K562 (cell line): ENCODE results near the gene CDC123. TPM values are rescaled to one million over a fixed set of nuclear protein-coding genes. Genes with fewer than 3 reads are reported as not detected.

Experiments used
- FOXK2 ChIP-seq, 2 experiments: fragments of 450-650 bp; IDR thresholded peaks in 1 of 2; conservative IDR thresholded peaks in 1 of 2; 2 replicates each; pipeline ENCODE4 v1.6.1; 2016; ENCODE audit warnings: low read depth in 2 of 2, mild to moderate bottlenecking in 1 of 2
- GABPB2 ChIP-seq: fragments of 250-450 bp; sonication (Bioruptor Pico); conservative IDR thresholded peaks from 2 replicates; pipeline ENCODE4 v1.5.1; 2021; ENCODE audit warnings: mild to moderate bottlenecking
- HDAC3 ChIP-seq: fragments of 450-650 bp; IDR thresholded peaks from 2 replicates; pipeline ENCODE4 v1.6.1; 2018; ENCODE audit warnings: borderline replicate concordance, mild to moderate bottlenecking, moderate library complexity; ENCODE audit not compliant: partially characterized antibody
- NFRKB ChIP-seq: fragments of 450-650 bp; IDR thresholded peaks from 2 replicates; pipeline ENCODE4 v1.6.1; 2016; ENCODE audit warnings: low read depth
- ZFX ChIP-seq: sonication (generic); formaldehyde crosslinking; IDR thresholded peaks from 2 replicates; pipeline ENCODE4 v1.8.0; 2022; ENCODE audit warnings: mild to moderate bottlenecking, missing genetic modification reagents, moderate library complexity
- polyA plus RNA-seq, 8 experiments: library from polyadenylated mRNA; depleted of rRNA in 4 of 8; stranded (reverse) in 5 of 8; unstranded in 3 of 8; fragments of >200 nt; fragmentation: Nextera tagmentation in 2 of 8; fragmentation: Illumina TruSeq in 1 of 8; extraction: Ambion mirVana in 2 of 8; extraction: Trizol in 1 of 8; gene quantifications; 2 replicates each; pipeline versions ENCODE4 v1.2.1 to v1.2.3, GENCODE V29; 2011 to 2014; ENCODE audit warnings: inconsistent platforms in 1 of 8, missing spikeins in 1 of 8
- total RNA-seq, 7 experiments: library from RNA; depleted of rRNA in 6 of 7; stranded (reverse); fragments of >200 nt in 6 of 7; fragmentation: Illumina TruSeq in 2 of 7; extraction: Trizol in 2 of 7; gene quantifications; 2 replicates each; pipeline versions ENCODE4 v1.2.1 to v1.2.3, GENCODE V29; 2011 to 2021; ENCODE audit warnings: low replicate concordance in 1 of 7
- TF ChIP-seq, protein P1 (sequence below): fragments of 450-650 bp; IDR thresholded peaks from 2 replicates; pipeline ENCODE4 v1.6.1; 2016; ENCODE audit warnings: mild to moderate bottlenecking, moderate library complexity
- TF ChIP-seq, protein P2 (sequence below), 2 experiments: IDR thresholded peaks; 2 replicates each; pipeline ENCODE4 v1.6.1; 2012; ENCODE audit warnings: improper control_type of control experiment in 2 of 2, low read depth in 2 of 2, low read length in 2 of 2, borderline replicate concordance in 1 of 2

Gene CDC123
- total and polyA plus RNA-seq, 9 of the 15 experiments (the other 6 are each of a cell fraction or from before 2014, with no cell fraction given), result 137 to 288 (median 175) TPM

DNA sequence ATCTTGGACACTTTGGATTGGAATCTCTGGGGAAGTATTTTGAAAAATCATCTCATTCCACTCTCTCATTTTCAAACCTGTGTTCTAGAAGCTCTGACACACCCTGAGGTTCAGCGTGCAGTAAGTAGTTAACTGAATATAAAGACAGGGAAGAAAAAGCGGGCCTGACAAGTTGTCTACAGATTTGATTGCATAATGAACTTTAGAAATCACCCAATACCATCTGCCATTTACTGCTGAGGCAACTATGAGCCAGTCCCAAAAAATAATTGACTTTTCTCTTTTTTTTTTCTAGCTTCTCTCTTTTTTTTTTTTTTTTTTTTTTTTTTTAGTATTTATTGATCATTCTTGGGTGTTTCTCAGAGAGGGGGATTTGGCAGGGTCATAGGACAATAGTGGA is 29.5 kb downstream of the CDC123 start (continued):
- TF ChIP-seq, protein P1, sequence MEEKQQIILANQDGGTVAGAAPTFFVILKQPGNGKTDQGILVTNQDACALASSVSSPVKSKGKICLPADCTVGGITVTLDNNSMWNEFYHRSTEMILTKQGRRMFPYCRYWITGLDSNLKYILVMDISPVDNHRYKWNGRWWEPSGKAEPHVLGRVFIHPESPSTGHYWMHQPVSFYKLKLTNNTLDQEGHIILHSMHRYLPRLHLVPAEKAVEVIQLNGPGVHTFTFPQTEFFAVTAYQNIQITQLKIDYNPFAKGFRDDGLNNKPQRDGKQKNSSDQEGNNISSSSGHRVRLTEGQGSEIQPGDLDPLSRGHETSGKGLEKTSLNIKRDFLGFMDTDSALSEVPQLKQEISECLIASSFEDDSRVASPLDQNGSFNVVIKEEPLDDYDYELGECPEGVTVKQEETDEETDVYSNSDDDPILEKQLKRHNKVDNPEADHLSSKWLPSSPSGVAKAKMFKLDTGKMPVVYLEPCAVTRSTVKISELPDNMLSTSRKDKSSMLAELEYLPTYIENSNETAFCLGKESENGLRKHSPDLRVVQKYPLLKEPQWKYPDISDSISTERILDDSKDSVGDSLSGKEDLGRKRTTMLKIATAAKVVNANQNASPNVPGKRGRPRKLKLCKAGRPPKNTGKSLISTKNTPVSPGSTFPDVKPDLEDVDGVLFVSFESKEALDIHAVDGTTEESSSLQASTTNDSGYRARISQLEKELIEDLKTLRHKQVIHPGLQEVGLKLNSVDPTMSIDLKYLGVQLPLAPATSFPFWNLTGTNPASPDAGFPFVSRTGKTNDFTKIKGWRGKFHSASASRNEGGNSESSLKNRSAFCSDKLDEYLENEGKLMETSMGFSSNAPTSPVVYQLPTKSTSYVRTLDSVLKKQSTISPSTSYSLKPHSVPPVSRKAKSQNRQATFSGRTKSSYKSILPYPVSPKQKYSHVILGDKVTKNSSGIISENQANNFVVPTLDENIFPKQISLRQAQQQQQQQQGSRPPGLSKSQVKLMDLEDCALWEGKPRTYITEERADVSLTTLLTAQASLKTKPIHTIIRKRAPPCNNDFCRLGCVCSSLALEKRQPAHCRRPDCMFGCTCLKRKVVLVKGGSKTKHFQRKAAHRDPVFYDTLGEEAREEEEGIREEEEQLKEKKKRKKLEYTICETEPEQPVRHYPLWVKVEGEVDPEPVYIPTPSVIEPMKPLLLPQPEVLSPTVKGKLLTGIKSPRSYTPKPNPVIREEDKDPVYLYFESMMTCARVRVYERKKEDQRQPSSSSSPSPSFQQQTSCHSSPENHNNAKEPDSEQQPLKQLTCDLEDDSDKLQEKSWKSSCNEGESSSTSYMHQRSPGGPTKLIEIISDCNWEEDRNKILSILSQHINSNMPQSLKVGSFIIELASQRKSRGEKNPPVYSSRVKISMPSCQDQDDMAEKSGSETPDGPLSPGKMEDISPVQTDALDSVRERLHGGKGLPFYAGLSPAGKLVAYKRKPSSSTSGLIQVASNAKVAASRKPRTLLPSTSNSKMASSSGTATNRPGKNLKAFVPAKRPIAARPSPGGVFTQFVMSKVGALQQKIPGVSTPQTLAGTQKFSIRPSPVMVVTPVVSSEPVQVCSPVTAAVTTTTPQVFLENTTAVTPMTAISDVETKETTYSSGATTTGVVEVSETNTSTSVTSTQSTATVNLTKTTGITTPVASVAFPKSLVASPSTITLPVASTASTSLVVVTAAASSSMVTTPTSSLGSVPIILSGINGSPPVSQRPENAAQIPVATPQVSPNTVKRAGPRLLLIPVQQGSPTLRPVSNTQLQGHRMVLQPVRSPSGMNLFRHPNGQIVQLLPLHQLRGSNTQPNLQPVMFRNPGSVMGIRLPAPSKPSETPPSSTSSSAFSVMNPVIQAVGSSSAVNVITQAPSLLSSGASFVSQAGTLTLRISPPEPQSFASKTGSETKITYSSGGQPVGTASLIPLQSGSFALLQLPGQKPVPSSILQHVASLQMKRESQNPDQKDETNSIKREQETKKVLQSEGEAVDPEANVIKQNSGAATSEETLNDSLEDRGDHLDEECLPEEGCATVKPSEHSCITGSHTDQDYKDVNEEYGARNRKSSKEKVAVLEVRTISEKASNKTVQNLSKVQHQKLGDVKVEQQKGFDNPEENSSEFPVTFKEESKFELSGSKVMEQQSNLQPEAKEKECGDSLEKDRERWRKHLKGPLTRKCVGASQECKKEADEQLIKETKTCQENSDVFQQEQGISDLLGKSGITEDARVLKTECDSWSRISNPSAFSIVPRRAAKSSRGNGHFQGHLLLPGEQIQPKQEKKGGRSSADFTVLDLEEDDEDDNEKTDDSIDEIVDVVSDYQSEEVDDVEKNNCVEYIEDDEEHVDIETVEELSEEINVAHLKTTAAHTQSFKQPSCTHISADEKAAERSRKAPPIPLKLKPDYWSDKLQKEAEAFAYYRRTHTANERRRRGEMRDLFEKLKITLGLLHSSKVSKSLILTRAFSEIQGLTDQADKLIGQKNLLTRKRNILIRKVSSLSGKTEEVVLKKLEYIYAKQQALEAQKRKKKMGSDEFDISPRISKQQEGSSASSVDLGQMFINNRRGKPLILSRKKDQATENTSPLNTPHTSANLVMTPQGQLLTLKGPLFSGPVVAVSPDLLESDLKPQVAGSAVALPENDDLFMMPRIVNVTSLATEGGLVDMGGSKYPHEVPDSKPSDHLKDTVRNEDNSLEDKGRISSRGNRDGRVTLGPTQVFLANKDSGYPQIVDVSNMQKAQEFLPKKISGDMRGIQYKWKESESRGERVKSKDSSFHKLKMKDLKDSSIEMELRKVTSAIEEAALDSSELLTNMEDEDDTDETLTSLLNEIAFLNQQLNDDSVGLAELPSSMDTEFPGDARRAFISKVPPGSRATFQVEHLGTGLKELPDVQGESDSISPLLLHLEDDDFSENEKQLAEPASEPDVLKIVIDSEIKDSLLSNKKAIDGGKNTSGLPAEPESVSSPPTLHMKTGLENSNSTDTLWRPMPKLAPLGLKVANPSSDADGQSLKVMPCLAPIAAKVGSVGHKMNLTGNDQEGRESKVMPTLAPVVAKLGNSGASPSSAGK, result no peak
- TF ChIP-seq GABPB2 (CRISPR knock-in tag), result no peak
- no peak for TF ChIP-seq FOXK2 (conservative IDR thresholded peaks at IDR 0.05 in 1 of 2, IDR thresholded peaks at IDR 0.05 in 1 of 2; ENCODE audit: low read depth in 2 of 2)
- TF ChIP-seq NFRKB, result no peak
- no peak for TF ChIP-seq ZFX (CRISPR knock-in tag)
- TF ChIP-seq HDAC3, result no peak
- TF ChIP-seq, protein P2, sequence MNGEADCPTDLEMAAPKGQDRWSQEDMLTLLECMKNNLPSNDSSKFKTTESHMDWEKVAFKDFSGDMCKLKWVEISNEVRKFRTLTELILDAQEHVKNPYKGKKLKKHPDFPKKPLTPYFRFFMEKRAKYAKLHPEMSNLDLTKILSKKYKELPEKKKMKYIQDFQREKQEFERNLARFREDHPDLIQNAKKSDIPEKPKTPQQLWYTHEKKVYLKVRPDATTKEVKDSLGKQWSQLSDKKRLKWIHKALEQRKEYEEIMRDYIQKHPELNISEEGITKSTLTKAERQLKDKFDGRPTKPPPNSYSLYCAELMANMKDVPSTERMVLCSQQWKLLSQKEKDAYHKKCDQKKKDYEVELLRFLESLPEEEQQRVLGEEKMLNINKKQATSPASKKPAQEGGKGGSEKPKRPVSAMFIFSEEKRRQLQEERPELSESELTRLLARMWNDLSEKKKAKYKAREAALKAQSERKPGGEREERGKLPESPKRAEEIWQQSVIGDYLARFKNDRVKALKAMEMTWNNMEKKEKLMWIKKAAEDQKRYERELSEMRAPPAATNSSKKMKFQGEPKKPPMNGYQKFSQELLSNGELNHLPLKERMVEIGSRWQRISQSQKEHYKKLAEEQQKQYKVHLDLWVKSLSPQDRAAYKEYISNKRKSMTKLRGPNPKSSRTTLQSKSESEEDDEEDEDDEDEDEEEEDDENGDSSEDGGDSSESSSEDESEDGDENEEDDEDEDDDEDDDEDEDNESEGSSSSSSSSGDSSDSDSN (IDR thresholded peaks at IDR 0.05; ENCODE audit: borderline replicate concordance in 1 of 2, low read depth in 2 of 2, low read length in 2 of 2), result no peak
- TF ChIP-seq, all 486 proteins: peak for 0
